Stimulated activated CD8-positive, alpha-beta memory T cell treated with anti-CD3 and anti-CD28 coated beads, Interleukin-4, amount 100 ng/mL, for 4 hours (primary cell): Measurements from ENCODE around the gene DPH7.
A peak's percentile ranks its signal among the peaks of the same experiment; 100 is the strongest.
"Not testable (repeated sequence)": the region's sequence is repeated elsewhere in the genome, so short reads cannot be mapped to it uniquely, and the experiment has no call there.

Source experiments
- DNase-seq, 2 donors: peaks; one replicate each; pipeline ENCODE4 v3.0.0-alpha.2; 2020; ENCODE audit warnings: low read depth in 2 of 2, low spot score in 1 of 2

The DPH7 gene

DNA sequence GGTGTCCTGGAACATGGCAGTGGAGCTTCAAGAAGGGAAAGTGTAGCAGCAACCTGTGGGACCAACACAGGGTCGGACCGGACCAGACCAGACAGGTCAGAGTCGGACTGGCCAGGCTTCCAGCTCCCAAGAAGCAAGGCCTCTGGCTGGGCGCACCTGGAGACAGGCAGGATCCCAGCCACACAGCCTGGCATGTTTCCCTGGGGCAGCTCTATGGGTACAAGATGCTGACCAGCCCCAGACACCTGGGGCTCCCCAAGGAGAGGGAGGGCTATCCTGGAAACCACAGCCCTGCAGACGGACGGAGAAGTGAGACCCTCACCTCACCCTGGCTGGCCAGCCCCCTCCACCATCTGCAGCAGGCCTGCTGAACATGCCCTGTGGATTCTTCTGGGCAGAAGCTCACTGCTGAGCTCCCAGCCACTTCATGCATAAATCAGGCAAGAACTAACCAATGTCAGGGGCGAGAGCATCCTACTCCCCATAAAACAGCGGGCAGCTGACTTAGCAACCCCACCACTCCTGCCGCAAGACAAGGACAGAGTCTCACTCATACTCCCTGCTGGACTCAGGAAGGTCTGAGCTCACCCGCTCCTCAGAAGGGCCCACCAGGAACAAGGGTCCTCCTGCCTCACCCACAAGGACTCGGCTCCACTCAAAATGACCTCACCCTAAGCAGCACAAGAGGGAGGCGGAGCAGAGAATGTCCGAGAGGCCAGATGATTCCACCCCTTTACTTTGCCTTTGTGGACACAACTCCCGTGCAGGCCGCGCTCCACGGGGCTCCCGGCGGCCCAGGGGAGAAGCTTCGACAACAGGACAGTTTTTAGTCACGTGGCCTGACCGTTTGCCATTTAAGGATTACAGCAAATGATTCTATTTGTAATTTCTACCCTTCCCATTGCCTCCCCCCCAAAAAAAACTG lies 2.9 kb upstream of the DPH7 start:
- DNase-seq, result no peak

DNA sequence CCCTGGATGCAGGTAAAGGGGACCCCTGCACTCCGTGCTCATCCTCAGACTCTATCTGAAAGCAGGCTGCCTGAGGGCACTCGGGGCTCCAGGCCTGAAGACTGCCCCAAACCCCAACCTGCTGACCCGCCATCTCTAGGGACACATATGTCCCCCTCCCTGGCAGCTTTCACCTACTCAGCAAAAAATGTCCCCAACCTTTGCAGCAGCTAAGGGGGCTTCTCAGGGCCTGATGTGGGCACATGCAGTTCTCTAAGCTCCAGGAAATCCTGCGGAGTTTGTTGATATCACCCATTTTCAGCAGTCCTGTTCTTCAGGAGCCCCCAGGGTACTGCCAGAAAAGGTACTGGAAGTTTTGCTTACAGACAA lies 2.2 kb upstream of the DPH7 start:
- DNase-seq, result no peak

DNA sequence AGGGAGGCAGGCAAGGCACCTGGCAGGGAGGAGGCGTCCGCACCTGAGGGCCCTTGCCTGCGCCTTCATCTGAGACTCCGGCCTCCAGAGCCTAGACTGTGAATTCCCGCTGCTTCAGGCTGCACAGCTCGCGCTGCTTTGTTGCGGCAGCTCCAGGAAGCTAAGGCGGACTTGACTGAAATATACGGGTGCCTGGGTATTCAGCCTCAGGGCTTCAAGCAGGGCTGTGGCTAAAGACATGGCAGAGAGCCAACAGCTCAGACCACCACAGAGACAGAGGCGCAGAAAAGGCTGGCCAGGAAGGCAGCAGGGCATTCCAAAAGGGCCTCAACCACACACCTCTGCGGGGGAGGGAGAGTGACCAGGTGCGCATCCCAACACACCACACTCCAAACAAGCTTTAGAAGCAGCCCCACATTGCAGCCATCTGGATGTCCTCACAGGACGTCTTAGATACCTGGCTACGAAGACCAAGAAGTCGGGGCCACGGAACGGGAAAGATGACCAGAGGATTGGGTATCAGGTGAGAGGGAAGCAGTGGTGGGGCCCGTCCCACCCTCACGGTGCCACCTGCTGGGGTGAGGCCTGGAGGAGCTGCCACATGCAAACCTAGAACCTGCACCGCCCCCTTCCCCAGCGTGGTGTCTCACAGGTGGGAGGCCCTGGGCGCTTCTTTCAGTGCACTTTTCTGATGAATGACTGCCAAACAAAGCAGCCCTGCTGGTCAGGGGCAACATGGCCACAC lies 1.7 kb upstream of the DPH7 start:
- DNase-seq, result no peak

DNA sequence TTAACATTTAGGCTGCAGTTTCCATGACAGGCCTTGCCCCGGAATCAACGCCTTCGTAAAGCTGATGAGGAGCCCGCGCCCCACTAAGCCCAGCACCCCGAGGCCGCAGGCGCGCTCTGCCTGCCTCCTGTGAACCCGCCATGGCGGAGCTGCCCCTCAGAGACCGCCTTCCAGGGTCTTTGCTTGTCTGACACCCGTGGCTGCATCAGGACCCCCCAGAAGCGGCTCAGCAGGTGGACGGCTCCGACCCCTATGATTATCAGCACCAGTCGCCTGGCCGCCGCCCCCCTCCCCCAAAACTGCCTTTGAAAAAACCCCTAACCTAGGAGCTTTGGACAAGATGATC lies 507 bp upstream of the DPH7 start:
- DNase-seq, result no peak

DNA sequence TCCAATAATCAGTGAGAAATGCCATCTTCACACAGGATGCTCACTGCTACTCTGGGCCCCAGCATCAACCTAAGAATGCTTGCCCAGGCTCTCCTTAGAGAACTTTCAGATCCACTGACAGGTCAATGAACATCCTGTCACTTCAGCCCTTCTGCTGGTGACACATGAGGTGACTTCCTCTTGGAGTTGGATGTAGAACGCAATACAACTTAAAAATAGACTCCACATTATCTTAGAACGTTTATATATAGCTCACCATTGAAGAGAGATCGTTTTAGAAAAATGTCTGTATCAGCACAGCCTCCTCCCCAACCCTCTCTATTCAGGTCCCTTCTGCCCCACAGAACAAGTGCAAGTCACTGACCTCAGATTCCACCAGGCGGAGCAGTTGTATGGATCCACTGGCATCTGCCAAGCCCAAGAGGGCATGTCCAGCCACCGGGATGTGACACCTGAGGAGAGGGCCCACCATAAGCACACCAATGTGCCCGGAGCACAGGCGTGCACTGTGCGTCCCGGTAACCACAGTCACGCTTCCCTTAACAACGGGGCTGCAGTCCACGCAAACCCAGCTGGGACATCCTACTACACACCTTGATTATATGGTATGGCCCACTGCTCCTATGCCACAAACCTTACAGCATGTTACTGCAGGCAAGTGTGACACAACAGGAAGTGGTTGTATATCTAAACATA lies 2.9 kb downstream of the DPH7 start:
- DNase-seq, result no peak

DNA sequence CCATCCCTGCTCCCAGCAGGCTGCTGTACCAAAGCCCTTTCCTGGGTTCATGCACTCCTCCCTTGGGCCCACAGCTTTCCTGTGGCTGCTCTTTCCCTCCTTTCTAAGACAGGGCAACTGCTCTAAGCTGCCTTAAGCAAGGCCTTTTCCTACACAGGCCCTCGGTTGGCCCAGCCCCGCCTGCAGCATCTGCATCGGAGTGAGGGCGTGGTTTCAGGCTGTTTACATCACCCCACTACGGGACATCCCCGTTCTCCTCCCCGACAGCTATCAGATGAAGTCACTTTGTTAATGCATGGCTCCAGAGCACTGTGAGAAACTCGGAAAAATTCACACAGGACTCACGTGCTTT lies 3.4 kb downstream of the DPH7 start:
- DNase-seq, result no peak

DNA sequence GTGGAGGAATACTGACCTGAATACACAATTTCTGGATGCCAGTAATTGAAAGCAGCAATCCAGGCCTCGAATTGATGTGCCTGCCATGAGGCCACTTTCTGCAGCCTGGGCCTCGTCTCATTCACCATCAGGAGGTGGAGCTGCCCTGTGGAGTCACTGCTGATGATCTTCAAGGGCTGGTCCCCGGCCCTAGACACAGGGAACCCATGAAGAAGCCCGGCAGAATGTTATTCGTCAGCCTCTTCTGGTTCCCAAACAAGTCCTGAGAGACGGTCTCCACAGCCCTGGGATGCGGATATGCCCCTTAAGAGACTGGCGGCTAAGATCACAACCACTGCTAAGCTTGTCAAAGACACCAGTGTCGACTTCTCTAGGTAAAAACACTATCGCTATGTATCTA lies 4.5 kb downstream of the DPH7 start:
- no peak for DNase-seq

DNA sequence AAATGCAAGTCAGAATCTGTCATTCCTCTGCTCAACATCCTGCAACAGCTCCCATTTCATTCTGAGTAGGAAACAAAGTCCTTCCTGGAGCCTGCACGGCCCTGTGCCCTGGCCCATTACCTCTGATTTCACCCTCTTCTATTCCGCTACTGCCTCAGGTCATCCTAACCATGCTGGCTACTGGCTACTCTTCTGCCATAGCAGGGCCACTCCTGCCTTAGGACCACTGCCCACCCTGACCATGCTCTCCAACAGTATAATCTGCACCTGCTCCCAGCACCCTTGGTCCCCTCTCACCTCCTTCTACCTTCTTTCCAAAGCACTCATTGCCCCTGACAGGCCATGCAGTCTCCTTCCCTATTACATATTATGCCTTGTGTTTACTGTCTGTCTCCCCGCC lies 8.2 kb downstream of the DPH7 start:
- DNase-seq, result no peak

DNA sequence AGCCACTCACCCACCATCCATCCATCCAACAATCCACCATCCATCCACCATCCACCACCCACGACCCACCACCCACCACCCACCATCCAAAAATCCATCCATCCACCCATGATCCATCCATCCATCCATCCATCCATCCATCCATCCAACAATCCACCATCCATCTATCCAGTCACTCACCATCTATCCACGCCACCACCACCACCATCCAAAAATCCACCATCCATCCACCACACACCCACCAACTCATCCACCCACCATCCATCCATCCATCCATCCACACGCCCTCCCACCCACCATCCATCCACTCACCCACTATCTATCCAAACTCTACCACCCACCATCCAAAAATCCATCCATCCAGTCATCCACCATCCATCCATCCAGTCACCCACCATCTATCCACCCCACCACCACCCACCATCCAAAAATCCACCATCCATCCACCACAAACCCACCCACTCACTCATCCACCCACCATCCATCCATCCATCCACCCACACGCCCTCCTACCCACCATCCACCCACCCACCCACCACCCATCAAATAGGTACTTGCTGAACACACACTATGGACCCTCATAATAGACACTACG lies 9.0 kb downstream of the DPH7 start:
- DNase-seq, result no peak

DNA sequence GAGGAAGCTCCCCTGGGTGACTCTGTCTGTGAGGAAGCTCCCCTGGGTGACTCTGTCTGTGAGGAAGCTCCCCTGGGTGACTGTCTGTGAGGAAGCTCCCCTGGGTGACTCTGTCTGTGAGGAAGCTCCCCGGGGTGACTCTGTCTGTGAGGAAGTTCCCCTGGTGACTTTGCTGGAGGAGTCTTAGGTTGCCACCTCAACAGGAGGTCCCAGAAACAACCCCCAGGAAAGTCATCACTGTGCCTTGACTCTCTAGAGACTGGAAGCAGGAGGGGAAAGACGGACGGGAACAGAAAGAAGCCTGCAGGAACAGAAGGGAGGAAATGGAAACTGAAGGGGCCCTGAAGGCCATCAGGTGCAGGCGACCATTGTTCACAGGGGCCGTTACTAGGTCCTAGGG lies 10.3 kb downstream of the DPH7 start:
- DNase-seq, result not testable (repeated sequence)

DNA sequence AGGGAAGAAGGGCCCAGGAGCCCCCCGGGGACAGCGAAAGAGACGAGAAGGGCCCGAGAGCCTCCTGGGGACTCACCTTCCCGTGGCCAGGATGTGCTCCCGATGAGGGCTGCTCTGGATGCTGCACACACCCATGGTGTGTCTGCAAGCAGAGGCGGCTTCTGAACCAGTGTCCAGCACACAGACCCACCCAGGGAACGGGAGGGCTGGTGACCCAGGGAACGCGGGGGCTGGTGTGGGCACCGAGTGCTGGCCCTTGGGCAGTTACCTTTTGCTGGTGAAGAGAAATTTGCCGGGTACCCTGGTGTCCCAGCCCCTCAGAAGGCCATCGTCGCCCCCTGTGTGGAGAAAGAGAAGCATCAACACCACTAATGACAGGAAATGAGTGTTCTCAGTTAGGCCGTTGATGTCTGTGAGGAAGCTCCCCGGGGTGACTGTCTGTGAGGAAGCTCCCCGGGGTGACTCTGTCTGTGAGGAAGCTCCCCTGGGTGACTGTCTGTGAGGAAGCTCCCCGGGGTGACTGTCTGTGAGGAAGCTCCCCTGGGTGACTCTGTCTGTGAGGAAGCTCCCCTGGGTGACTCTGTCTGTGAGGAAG lies 13.8 kb downstream of the DPH7 start:
- no peak for DNase-seq

DNA sequence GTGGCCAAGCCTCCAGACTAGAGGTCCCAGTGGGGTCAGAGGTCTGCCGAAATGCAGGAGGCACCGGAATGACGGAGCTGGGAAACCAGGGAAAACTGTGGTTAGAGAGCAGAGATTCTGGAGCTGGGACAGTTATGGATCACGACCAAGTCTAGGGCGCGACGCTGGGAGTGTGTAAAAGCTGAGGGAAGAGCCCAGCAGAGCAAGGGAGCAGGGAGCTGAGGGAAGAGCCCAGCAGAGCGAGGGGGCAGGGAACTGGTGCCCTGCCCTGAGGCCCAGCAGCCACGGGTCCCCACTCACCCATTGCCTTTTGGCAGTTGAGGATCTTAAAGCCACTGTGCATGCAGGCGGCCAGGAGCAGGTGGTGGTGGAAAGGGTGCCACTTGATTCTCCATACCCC lies 14.6 kb downstream of the DPH7 start:
- DNase-seq, result no peak

DNA sequence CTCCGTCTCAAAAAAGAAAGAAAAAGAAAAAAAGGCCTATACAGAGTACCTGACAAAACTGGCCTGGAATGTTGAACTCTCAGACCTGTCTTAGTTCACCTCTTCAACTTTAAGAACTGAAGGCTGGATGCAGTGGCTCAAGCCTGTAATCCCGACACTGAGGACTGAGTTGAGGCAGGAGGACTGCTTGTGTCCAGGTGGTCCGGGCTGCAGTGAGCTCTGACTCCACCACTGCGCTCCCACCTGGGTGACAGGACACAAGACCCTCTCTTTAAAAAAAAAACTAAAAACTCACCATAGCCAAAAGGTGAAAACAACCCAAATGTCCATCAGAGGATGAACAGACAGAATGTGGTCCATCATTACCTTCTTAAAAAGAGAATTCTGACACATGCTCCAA lies 20.6 kb downstream of the DPH7 start:
- no peak for DNase-seq

DNA sequence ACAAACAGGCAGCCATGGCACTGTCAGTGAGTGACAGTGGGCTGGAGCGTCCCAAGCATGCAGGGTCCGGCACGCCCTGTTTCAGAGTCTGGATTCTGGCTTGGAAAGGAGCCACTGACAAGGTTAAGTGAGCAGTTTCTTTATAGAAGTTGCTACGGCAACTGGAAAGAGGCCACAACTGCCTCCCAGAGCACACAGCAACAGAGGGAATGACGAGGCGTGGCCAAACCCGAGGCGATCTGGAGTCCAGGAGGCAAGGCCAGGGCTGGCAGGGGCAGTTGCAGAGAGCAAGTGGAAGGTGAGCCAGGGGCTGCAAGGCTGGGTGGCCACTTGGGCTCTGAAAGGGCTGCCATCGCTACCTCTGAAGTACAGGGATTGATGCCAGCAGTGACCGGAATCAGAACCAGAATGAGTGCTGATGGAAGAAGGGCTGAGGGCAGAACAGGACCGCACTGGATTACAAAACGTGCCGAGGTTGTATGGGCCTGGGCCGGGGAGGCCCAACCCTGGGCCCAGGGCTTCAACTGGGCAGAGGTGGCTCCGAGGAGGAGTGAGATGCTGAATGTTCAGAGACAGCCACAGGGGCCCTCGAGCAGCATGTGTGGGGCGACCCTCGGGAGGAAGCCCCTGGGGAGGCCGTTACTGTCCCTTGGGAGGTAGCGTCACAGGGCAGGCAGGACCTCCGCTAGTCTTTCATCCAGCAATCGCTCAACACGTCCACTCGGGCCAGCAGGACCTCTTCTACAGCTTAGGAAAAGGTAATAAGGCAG lies 22.5 kb downstream of the DPH7 start:
- no peak for DNase-seq

DNA sequence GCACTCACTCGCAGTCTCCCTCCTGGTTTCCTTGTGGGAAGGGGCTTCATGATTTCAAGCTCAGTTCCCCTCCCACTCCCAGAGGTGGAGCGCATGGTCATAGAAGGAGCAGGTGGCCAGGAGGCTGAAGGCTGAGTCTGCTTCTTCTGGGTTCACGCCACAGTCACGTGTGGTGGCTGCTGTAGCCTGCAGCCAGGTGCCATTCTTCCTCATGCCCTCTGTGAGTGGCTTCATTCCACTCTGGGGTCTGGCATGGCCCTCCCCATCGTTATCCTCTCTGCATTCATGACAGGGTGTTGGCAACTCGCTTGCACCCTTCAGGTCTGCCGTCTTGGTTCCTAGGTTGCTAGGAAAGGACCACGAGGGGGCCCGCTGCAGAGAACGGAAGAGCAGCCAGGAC lies 23.5 kb downstream of the DPH7 start:
- no peak for DNase-seq

DNA sequence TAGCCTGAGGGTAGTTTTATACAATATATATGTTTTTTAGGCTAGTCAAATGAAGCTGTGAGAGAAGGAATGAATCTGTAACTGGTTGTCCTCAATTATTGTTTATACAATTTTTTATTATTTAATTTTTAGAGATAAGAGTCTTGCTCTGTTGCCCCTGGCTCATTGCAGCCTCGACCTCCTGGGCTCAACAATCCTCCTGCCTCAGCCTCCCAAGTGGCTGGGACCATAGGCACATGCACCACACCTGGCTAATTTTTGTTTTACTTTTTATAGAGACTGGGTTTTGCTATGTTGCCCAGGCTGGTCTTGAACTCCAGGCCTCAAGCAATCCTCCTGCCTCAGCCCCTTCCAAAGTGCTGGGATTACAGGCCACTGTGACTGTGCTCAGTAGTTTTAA lies 24.4 kb downstream of the DPH7 start:
- no peak for DNase-seq

DNA sequence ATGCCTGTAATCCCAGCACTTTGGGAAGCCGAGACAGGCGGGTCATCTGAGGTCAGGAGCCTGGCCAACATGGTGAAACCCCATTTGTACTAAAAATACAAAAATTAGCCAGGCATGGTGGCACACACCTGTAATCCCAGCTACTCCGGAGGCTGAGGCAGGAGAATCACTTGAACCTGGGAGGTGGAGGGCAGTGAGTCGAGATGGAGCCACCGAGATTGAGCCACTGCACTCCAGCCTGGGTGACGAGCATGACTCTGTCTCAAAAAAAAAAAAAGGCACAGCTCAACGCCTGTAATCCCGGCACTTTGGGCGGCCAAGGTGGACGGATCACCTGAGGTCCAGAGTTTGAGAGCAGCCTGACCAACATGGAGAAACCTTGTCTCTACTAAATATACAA lies 25.1 kb downstream of the DPH7 start:
- not testable (repeated sequence) for DNase-seq

DNA sequence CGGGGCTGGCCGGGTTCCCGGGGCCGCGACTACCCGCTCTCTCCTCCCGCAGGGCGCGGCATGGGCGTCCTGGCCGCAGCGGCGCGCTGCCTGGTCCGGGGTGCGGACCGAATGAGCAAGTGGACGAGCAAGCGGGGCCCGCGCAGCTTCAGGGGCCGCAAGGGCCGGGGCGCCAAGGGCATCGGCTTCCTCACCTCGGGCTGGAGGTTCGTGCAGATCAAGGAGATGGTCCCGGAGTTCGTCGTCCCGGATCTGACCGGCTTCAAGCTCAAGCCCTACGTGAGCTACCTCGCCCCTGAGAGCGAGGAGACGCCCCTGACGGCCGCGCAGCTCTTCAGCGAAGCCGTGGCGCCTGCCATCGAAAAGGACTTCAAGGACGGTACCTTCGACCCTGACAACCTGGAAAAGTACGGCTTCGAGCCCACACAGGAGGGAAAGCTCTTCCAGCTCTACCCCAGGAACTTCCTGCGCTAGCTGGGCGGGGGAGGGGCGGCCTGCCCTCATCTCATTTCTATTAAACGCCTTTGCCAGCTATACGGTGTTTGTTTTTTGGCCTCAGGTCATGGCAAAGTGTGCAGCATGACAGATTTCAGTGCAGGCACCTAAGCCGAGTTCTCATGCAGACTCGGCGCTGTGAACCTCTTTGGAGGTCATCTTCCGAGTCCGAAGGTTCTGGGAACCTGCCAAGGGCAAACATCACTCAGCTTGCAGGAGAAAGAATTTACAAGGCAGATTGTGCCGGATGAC lies 26.5 kb downstream of the DPH7 start:
- no peak for DNase-seq

DNA sequence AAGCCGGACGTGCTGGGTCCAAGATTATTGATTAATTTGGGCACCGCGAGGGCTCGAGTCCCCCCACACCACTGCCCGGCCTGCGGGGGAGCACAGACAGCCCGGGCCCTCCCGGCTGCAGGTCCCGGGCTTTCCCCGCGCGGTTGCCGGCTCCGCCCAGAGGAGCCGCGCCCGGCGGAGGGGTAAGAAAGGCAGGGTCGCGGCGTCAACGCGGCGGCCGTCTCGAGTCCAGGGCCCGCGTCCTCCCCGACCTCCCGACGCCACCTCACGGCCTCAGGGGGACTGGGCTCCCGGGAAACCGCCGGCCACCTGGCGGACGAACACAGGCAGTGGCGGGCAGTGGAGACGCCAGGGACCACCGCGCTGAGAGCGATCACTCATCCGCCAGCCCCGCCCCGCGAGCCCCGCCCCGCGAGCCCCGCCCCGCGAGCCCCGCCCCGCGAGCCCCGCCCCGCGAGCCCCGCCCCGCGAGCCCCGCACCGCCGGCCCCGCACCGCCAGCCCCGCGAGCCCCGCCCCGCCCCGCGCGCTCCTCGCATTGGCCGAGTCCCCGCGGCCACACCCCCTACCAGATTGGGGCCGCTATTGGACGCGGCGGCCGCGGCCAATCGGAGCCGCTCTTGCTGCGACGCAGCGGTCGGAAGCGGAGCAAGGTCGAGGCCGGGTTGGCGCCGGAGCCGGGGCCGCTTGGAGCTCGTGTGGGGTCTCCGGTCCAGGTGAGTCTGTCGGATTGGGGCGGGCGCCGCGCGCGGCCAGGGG lies 27.3 kb downstream of the DPH7 start, which contains the start of gene MRPL41:
Gene MRPL41, plus strand, starts transcription at position 616 of the 758 bp plus-strand sequence. CDS start 203 bp downstream, outside the sequence.
- peak; percentile 59 to 69 for DNase-seq
